ENCODE data around the gene YPEL2. TPM values are rescaled to one million over a fixed set of nuclear protein-coding genes. Genes with fewer than 3 reads are reported as not detected.

Gene YPEL2
- polyA plus RNA-seq, 1 of the 3 experiments (the other 2 are of a cell fraction): 3.2 TPM

- peaks cover 5% of the 10 kb centered on the region for H3F3A ChIP-seq (replicated peaks; ENCODE audit: insufficient read depth)
- no peak overlapping the region for H3K4me3 ChIP-seq (ENCODE audit: low read depth in 2 of 2, low read length in 1 of 2)
- no peaks in the 10 kb centered on the region for H3K27me3 ChIP-seq (ENCODE audit: insufficient read depth)
- TF ChIP-seq NFIC (IDR thresholded peaks at IDR 0.05; ENCODE audit: borderline replicate concordance): peak; percentile 81
- TF ChIP-seq CTCF (IDR thresholded peaks at IDR 0.05): no peak
- 0 out of 2 replicates have a peak overlapping the region, but pooled peaks have one; percentile 1 for H3K4me2 ChIP-seq
- H3K36me3 ChIP-seq (replicated peaks in 1 of 2; ENCODE audit: control insufficient read depth in 1 of 2, insufficient read depth in 2 of 2, low read length in 1 of 2): no peaks in the 10 kb centered on the region
- no peaks in the 10 kb centered on the region for H3K9me2 ChIP-seq
- ChIA-PET POLR2A (no interaction called here), CTCF (interaction anchor here (1.6 to 2.8 kb wide), 2 partner anchors 8 to 40 kb away, joined by 3 to 11 read pairs; no protein-coding TSS in a partner anchor)
- peaks cover 60 to 62% of the 10 kb centered on the region in 2 experiments for H3K4me1 ChIP-seq (ENCODE audit: control insufficient read depth in 1 of 2, insufficient read depth in 2 of 2, low read depth in 1 of 2, low read length in 1 of 2)
- H3K79me2 ChIP-seq (ENCODE audit: insufficient read depth): peaks cover 8% of the 10 kb centered on the region; the same call in 1 of the 2 replicates
- WGBS (ENCODE audit: low lambda C conversion rate): 96% methylated on average over 8 of the region's 9 CpGs
- no peak overlapping the region; a peak in 1 of 4 replicates for H3K27ac ChIP-seq (ENCODE audit: low read depth in 2 of 2, low read length in 1 of 2)
- H3K9ac ChIP-seq: no peak overlapping the region
- DNase-seq: no peak
- H3K9me3 ChIP-seq: no peaks in the 10 kb centered on the region
- H4K20me1 ChIP-seq (ENCODE audit: insufficient read depth): no peaks in the 10 kb centered on the region
- H2AFZ ChIP-seq (ENCODE audit: low read depth): no peak overlapping the region
Observed at GRCh38 chr17:59369031-59369975, 37.8 kb downstream of the YPEL2 start.

DNA sequence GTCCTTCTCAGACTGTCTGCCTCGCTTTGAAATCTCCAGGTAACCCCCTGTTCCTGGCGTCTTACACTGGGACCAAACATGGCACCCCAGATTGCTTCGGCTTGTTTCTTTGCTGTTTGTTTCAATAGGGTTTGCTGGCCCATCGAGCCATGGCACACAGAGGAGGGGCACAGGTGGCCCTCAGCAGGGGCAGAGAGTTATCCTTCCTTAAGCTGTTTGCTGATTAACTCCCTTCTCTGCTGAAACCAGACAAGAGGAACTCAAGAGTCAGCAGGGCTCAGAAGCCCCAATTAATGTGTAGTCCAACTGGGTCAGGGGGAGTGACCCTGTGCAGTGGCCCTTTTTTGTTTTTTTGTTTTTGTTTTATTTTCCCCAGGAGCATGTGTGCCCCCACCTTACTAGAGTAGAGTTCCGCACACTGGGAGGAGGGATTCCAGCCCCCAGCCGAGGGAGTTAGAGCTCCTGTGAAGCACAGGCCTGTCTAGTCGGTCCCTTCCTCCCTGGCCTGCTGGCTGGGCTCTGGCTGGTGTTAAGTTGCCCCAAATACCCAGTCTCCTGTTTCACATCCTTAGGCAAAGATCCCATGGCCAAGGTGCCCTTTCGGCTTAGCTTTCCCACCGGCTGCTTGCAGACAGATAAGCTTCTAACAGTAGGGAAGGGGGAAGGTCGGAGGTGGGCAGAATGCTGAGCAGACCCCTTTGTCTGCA lies 39.3 kb downstream of the YPEL2 start:
- Histone ChIP-seq H3F3A (replicated peaks; ENCODE audit: insufficient read depth) (peaks cover 5% of the 10 kb centered on the region), H2AFZ (ENCODE audit: low read depth) (no peak overlapping the region), H3K9me3 (no peaks in the 10 kb centered on the region), H3K4me1 (ENCODE audit: control insufficient read depth in 1 of 2, insufficient read depth in 2 of 2, low read depth in 1 of 2, low read length in 1 of 2) (peaks cover 52 to 56% of the 10 kb centered on the region in 2 experiments), H3K27me3 (ENCODE audit: insufficient read depth) (no peaks in the 10 kb centered on the region), H3K27ac (ENCODE audit: low read depth in 2 of 2, low read length in 1 of 2) (peak overlapping the region; percentile 72 to 85), H4K20me1 (ENCODE audit: insufficient read depth) (no peaks in the 10 kb centered on the region), H3K9me2 (no peaks in the 10 kb centered on the region), H3K9ac (no peak overlapping the region), H3K36me3 (replicated peaks in 1 of 2; ENCODE audit: control insufficient read depth in 1 of 2, insufficient read depth in 2 of 2, low read length in 1 of 2) (no peaks in the 10 kb centered on the region), H3K79me2 (ENCODE audit: insufficient read depth) (peaks cover 5% of the 10 kb centered on the region; the same call in 1 of the 2 replicates), H3K4me2 (peak overlapping the region; percentile 65; the same call in 1 of the 2 replicates), H3K4me3 (ENCODE audit: low read depth in 2 of 2, low read length in 1 of 2) (no peak overlapping the region)
- ChIA-PET CTCF (interaction anchor here (0.7 to 2.8 kb wide), 5 partner anchors 9 to 41 kb away, joined by 3 to 11 read pairs (median 4); no protein-coding TSS in a partner anchor), POLR2A (interaction anchor here (0.6 kb wide), 1 partner anchor 16 kb away, joined by 8 read pairs; no protein-coding TSS in a partner anchor)
- TF ChIP-seq RCOR1 (IDR thresholded peaks at IDR 0.05; ENCODE audit: low read length) (no peak), FOXJ3 (CRISPR knock-in tag; IDR thresholded peaks at IDR 0.05) (no peak), TCF12 (IDR thresholded peaks at IDR 0.05) (no peak), NRF1 (IDR thresholded peaks at IDR 0.05; ENCODE audit: low read depth, low read length) (no peak), NFIC (IDR thresholded peaks at IDR 0.05; ENCODE audit: borderline replicate concordance) (no peak), CHD2 (IDR thresholded peaks at IDR 0.05; ENCODE audit: low read length, partially characterized antibody) (no peak), EZH2phosphoT487 (IDR thresholded peaks at IDR 0.05; ENCODE audit: borderline replicate concordance, low read depth) (no peak), SIN3A (IDR thresholded peaks at IDR 0.05; ENCODE audit: borderline replicate concordance, low read depth, low read length) (no peak), PBX3 (IDR thresholded peaks at IDR 0.05) (no peak), TEAD4 (IDR thresholded peaks at IDR 0.05; ENCODE audit: borderline replicate concordance, insufficient read depth) (no peak), RAD21 (IDR thresholded peaks at IDR 0.05; ENCODE audit: low read length) (no peak), ELF1 (IDR thresholded peaks at IDR 0.05) (no peak)
- TF ChIP-seq, protein P1, sequence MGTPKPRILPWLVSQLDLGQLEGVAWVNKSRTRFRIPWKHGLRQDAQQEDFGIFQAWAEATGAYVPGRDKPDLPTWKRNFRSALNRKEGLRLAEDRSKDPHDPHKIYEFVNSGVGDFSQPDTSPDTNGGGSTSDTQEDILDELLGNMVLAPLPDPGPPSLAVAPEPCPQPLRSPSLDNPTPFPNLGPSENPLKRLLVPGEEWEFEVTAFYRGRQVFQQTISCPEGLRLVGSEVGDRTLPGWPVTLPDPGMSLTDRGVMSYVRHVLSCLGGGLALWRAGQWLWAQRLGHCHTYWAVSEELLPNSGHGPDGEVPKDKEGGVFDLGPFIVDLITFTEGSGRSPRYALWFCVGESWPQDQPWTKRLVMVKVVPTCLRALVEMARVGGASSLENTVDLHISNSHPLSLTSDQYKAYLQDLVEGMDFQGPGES (IDR thresholded peaks at IDR 0.05; ENCODE audit: low read depth, low read length): no peak
- 97% methylated on average over 10 of the region's 10 CpGs for WGBS (ENCODE audit: low lambda C conversion rate)
- no peak for DNase-seq

All from SK-N-SH (cell line).